GM21529 (cell line): Measurements from ENCODE around the gene NAALAD2.
"Not testable (repeated sequence)": the region's sequence is repeated elsewhere in the genome, so short reads cannot be mapped to it uniquely, and the experiment has no call there.

Source experiments
- ATAC-seq: cut with Tn5 transposase; IDR thresholded peaks from one replicate; pipeline ENCODE4 v1.9.1; 2021; ENCODE audit not compliant: unreplicated experiment

The NAALAD2 gene

GRCh38 chr11:90239967-90240636 lies 105.6 kb downstream of the NAALAD2 start:
- ATAC-seq, result not testable (repeated sequence)

- no peak for ATAC-seq
Measured at GRCh38 chr11:90241414-90241813, 107.0 kb downstream of the NAALAD2 start.
